Endothelial cell of umbilical vein (primary cell): ENCODE measurements around the gene ANKRD34C.

Experiments
- GATA2 ChIP-seq: IDR thresholded peaks from 2 replicates; pipeline ENCODE4 v1.7.0; 2011; ENCODE audit warnings: low read depth, mild to moderate bottlenecking, moderate library complexity, mixed read lengths, low read length; ENCODE audit not compliant: insufficient read length, insufficient read depth
- POLR2A ChIP-seq: IDR thresholded peaks from 2 replicates; pipeline ENCODE4 v1.6.1; 2012; ENCODE audit warnings: low read depth, mild to moderate bottlenecking, control low read depth, low read length
- TF ChIP-seq, protein P1 (sequence below), 2 donors: IDR thresholded peaks; 1 replicate in 1 of 2; 2 replicates in 1 of 2; pipeline ENCODE4 v1.5.1; 2011; ENCODE audit warnings: low read length in 2 of 2, mild to moderate bottlenecking in 2 of 2, moderate library complexity in 2 of 2, control low read depth in 1 of 2, inconsistent platforms in 1 of 2, low read depth in 1 of 2; ENCODE audit not compliant: insufficient read depth in 1 of 2; ENCODE audit errors: extremely low read depth in 1 of 2

DNA sequence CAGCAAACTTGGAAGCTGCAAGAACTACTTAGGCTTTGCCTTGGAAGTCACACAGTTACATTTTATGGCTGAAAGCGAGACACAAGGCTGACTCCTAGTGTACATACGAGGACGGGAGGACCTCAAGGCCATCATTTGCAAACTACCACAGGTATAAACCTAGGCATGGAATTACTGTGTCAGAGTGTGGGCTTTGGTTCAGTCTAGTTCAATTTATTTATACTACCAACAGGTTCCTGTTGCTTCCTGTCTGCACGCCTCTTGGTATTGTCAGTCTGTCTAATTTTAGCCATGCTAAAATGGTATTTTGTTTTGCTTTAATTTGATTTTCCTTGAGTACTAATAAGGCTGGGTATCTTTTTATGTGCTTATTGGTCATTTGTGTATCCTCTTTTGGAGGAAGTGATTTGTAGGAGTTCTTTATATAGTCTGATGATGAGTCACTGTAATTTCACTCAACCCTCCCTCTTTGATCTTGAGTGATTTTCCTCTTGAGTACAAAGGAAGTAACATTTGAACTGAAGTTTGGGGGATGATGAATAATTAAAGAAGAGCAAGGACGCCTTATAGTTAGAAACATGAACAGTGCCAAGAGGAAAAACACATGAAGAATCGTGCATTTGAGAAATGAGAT is 8.2 kb downstream of the ANKRD34C start:
- TF ChIP-seq, protein P1, sequence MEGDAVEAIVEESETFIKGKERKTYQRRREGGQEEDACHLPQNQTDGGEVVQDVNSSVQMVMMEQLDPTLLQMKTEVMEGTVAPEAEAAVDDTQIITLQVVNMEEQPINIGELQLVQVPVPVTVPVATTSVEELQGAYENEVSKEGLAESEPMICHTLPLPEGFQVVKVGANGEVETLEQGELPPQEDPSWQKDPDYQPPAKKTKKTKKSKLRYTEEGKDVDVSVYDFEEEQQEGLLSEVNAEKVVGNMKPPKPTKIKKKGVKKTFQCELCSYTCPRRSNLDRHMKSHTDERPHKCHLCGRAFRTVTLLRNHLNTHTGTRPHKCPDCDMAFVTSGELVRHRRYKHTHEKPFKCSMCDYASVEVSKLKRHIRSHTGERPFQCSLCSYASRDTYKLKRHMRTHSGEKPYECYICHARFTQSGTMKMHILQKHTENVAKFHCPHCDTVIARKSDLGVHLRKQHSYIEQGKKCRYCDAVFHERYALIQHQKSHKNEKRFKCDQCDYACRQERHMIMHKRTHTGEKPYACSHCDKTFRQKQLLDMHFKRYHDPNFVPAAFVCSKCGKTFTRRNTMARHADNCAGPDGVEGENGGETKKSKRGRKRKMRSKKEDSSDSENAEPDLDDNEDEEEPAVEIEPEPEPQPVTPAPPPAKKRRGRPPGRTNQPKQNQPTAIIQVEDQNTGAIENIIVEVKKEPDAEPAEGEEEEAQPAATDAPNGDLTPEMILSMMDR (IDR thresholded peaks at IDR 0.05; ENCODE audit: extremely low read depth in 1 of 2, insufficient read depth in 1 of 2, low read depth in 1 of 2, low read length in 2 of 2) = no peak
- TF ChIP-seq GATA2 (no peak), POLR2A (no peak)
